Anterior cingulate cortex (tissue), 58 donors: Measurements from ENCODE around the gene DNHD1.

ENCODE experiments used
- DNase-seq, 58 donors: peaks; one replicate each; lab custom pipeline; 2025; lab: John Stamatoyannopoulos, UW

DNHD1 gene

GRCh38 chr11:6523253-6523652 lies 26.2 kb downstream of the DNHD1 start:
- DNase-seq: no peak

- DNase-seq: no peak
Measured at GRCh38 chr11:6526411-6527135, 29.5 kb downstream of the DNHD1 start.

- DNase-seq: no peak
Measured at GRCh38 chr11:6529266-6529665, 32.2 kb downstream of the DNHD1 start.

- DNase-seq: no peak
Measured at GRCh38 chr11:6530848-6531247, 33.8 kb downstream of the DNHD1 start.

GRCh38 chr11:6531267-6531752 lies 34.2 kb downstream of the DNHD1 start:
- peak in 8 of 58 donors; percentile 8 to 59 (median 14) for DNase-seq

- no peak for DNase-seq
Measured at GRCh38 chr11:6538456-6538855, 41.4 kb downstream of the DNHD1 start.

GRCh38 chr11:6538945-6539344 lies 41.9 kb downstream of the DNHD1 start:
- no peak for DNase-seq

- DNase-seq: no peak
Measured at GRCh38 chr11:6539748-6540268, 42.7 kb downstream of the DNHD1 start.

GRCh38 chr11:6541356-6541755 lies 44.3 kb downstream of the DNHD1 start:
- peak in 2 of 58 donors; percentile 16 to 25 for DNase-seq

- no peak for DNase-seq
Measured at GRCh38 chr11:6542727-6543126, 45.6 kb downstream of the DNHD1 start.

- peak in 1 of 58 donors; percentile 21 for DNase-seq
Measured at GRCh38 chr11:6544921-6545850, 48.1 kb downstream of the DNHD1 start.

GRCh38 chr11:6545917-6546605 lies 49.0 kb downstream of the DNHD1 start:
- DNase-seq: peak in 24 of 58 donors; percentile 11 to 66 (median 31)

- DNase-seq: no peak
Measured at GRCh38 chr11:6546735-6547134, 49.7 kb downstream of the DNHD1 start.

GRCh38 chr11:6547177-6547576 lies 50.1 kb downstream of the DNHD1 start:
- no peak for DNase-seq

- no peak for DNase-seq
Measured at GRCh38 chr11:6548121-6548520, 51.0 kb downstream of the DNHD1 start.

- DNase-seq: no peak
Measured at GRCh38 chr11:6548641-6549040, 51.6 kb downstream of the DNHD1 start.

GRCh38 chr11:6553634-6554033 lies 56.6 kb downstream of the DNHD1 start:
- no peak for DNase-seq

- DNase-seq: no peak
Measured at GRCh38 chr11:6554828-6555706, 58.0 kb downstream of the DNHD1 start.

- no peak for DNase-seq
Measured at GRCh38 chr11:6556139-6556949, 59.3 kb downstream of the DNHD1 start.
